GM06990 (cell line): ENCODE data around the gene CD96.
"Not testable (repeated sequence)": the region's sequence is repeated elsewhere in the genome, so short reads cannot be mapped to it uniquely, and the experiment has no call there.

Experiments
- DNase-seq: peaks from one replicate; pipeline ENCODE4 v3.0.0-alpha.2; 2011; ENCODE audit not compliant: insufficient read length; ENCODE audit errors: extremely low read depth
- H3K27me3 ChIP-seq: replicated peaks from 2 replicates; pipeline ENCODE4 v1.6.0; 2011; ENCODE audit warnings: low read length; ENCODE audit not compliant: control insufficient read depth, insufficient read depth
- H3K36me3 ChIP-seq: 2 replicates; pipeline ENCODE4 v1.5.1; 2011; ENCODE audit warnings: low read length; ENCODE audit not compliant: control insufficient read depth, insufficient read depth
- H3K4me3 ChIP-seq: replicated peaks from 2 replicates; pipeline ENCODE4 v1.5.1; 2011; ENCODE audit warnings: low read depth, mild to moderate bottlenecking, control low read depth, low read length
- TF ChIP-seq, protein P1 (sequence below): IDR thresholded peaks from 2 replicates; pipeline ENCODE4 v1.5.1; 2011; ENCODE audit warnings: low read length, control low read depth, mild to moderate bottlenecking, inconsistent platforms; ENCODE audit not compliant: insufficient read depth, poor library complexity, severe bottlenecking

Gene CD96

DNA sequence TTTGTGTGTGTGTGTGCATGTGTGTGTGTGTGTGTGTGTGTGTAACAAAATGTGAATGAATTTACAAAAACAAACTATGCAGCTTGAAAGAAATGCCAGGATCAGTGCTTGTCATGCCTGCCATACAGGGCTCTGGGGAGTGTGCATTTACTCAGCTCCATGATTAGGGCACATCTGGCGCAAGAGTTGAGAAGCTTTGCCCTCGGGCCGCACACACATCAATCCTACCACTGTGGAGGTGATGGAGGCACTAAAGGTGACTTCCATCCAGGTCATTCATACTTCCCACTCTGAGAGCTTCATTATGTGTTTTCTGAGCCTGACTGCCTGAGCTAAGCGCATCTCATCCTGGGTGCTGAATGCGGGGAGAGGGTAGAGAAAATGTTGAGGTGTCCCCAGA lies 125.2 kb downstream of the CD96 start:
- DNase-seq, result no peak
- TF ChIP-seq, protein P1, sequence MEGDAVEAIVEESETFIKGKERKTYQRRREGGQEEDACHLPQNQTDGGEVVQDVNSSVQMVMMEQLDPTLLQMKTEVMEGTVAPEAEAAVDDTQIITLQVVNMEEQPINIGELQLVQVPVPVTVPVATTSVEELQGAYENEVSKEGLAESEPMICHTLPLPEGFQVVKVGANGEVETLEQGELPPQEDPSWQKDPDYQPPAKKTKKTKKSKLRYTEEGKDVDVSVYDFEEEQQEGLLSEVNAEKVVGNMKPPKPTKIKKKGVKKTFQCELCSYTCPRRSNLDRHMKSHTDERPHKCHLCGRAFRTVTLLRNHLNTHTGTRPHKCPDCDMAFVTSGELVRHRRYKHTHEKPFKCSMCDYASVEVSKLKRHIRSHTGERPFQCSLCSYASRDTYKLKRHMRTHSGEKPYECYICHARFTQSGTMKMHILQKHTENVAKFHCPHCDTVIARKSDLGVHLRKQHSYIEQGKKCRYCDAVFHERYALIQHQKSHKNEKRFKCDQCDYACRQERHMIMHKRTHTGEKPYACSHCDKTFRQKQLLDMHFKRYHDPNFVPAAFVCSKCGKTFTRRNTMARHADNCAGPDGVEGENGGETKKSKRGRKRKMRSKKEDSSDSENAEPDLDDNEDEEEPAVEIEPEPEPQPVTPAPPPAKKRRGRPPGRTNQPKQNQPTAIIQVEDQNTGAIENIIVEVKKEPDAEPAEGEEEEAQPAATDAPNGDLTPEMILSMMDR, result no peak
- no peaks in the 10 kb centered on the region for H3K36me3 ChIP-seq
- no peaks in the 10 kb centered on the region for H3K27me3 ChIP-seq
- no peak overlapping the region for H3K4me3 ChIP-seq

DNA sequence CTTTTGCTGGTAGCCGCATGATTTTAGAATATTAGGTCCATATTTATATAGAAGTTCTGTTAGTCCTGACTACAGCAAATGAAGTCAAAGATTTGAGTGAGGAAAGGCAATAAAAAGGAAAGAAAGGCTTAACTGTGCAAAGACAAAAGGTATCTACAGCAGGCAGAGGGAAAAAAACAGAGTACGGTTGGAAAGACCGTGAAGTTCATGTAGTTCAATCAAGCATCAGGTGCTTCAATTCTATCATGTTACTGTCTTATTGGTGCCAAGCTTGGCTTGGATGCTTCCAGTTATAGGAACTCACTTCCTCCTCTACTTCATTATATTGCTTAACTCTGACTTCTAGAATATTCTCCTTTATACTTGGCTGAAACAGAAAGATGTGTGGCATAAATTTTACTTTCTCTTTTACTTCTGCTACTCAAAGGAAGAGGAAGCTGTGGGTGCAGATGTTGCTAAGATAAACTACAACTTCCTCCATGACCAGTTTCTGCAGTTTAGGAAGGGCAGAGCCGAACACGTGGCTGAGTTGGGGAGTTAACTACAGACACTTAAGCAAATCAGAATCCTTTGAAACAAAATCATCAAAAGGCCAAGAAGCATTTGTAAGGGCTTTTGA lies 125.7 kb downstream of the CD96 start:
- DNase-seq, result peak; percentile 70
- TF ChIP-seq, protein P1, result no peak
- Histone ChIP-seq H3K36me3 (no peaks in the 10 kb centered on the region), H3K4me3 (no peak overlapping the region), H3K27me3 (no peaks in the 10 kb centered on the region)

DNA sequence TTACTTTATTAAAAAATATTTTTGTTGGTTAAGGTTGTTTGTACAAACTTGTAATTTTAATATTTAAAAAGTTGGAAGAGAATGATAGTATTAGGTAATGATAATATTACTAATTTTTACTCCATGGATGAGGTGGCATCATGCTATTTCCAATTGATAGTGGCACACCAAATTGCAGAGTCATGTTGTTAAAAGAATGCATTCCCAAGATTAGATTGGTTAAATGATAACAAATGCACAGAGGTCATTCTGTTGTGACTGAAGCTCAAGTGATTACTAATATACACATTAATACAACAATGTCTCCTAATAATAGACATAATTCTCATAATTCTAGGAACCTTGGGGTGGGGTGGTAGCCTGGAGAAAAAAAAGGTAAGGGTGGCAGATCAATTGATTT lies 126.3 kb downstream of the CD96 start:
- Histone ChIP-seq H3K4me3 (no peak overlapping the region), H3K27me3 (no peaks in the 10 kb centered on the region), H3K36me3 (no peaks in the 10 kb centered on the region)
- TF ChIP-seq, protein P1, result no peak
- DNase-seq, result no peak

DNA sequence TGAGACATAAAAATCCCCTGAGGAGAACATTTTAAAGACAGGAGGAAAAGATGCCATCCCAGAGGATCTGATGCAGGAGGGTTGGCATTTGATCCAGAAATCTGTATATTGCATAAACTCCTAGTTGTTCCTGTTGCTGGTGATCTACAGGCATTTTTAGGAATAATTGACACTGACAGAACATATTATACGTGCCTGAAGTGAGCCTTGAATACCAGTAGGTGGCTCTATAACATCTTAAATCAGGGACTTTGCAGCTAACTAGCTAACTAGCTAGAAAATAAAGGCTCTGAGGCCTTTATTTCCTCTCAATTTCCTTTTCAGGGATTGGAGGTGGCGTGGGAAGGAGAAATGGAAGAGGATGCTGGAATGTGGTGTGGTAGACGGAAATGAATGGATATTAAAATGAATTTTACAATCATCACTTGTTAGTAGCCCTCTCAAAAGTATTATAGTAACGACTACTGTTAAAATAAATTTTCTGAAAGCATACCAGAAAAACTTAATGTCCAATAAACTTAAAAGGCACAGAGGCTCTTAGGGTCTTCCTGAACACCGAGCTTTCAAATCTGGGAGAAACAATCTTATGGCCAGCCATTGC lies 127.0 kb downstream of the CD96 start:
- Histone ChIP-seq H3K36me3 (no peaks in the 10 kb centered on the region), H3K4me3 (no peak overlapping the region), H3K27me3 (no peaks in the 10 kb centered on the region)
- no peak for DNase-seq
- TF ChIP-seq, protein P1, result peak; percentile 58

DNA sequence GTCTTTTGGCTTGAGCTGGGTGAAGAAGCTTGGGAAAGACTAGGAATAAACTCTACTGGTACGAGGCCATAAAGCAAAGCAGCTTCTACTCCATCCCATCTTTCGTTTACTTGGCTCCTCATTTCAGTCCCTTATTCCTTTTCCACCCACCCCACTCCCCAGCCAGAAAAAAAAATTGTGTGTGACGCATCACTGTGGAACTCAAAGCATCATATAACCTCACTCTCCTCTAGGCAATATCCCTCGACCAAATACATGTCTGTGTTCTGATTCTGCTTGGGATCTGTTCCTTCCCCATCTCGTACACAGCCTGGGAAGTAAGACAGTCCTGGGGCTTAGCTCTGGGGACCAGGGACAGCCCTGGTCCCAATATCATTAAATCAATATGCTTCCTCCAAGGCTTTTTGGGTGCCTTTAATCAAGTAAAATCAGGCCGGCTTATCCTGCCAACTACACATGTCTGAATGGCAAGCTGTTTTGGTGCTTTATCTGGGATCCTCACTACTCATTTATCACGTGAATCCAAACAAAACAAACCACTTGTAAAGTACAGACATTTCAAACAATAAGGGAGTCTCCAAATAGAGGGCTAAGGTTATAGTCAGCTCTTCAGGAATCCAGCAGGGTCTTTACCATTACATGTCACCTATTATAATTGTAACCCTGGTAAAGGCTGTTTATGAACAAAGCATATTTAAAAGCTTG lies 128.1 kb downstream of the CD96 start:
- H3K36me3 ChIP-seq, result no peaks in the 10 kb centered on the region
- no peaks in the 10 kb centered on the region for H3K27me3 ChIP-seq
- no peak overlapping the region for H3K4me3 ChIP-seq
- TF ChIP-seq, protein P1, result no peak
- no peak for DNase-seq

DNA sequence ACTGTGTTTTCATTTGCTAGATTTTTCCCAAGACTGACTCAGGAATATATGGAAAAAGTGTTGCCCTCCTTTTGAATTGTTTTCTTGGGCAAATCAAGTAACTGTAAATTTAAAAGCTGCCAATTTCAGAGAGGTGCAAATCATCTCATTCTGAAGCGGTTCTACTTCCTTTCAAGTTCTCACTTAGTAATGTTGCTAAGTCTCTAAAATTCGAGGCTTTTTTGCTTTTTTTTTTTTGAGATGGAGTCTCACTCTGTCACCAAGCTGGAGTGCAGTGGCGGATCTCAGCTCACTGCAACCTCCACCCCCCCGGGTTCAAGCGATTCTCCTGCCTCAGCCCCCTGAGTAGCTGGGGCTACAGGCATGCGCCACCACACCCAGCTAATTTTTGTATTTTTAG lies 130.5 kb downstream of the CD96 start:
- not testable (repeated sequence) for H3K27me3 ChIP-seq, H3K36me3 ChIP-seq, H3K4me3 ChIP-seq

More for the DNA sequence above, 130.5 kb downstream of the CD96 start:
- DNase-seq, result not testable (repeated sequence)
